ENCODE measurements around the gene SPOCD1. TPM values are rescaled to one million over a fixed set of nuclear protein-coding genes. Genes with fewer than 3 reads are reported as not detected.
"Not testable (repeated sequence)": the region's sequence is repeated elsewhere in the genome, so short reads cannot be mapped to it uniquely, and the experiment has no call there.

Gene SPOCD1
- total and polyA plus RNA-seq, 4 donors, result under 0.01 to 0.19 (median 0.12) TPM; not detected in 1

GRCh38 chr1:31823780-31824179 lies 8.0 kb upstream of the SPOCD1 start:
- Histone ChIP-seq H3K9ac (ENCODE audit: low read depth in 1 of 2, low read length in 2 of 2) (no peak overlapping the region), H3K4me1 (ENCODE audit: control insufficient read depth in 4 of 4, insufficient read depth in 4 of 4, low read length in 3 of 4) (no peaks in the 10 kb centered on the region), H3K9me3 (ENCODE audit: control insufficient read depth in 4 of 4, low read length in 3 of 4) (no peaks in the 10 kb centered on the region), H3K27ac (ENCODE audit: low read depth in 1 of 2, low read length in 2 of 2) (no peak overlapping the region), H3K27me3 (ENCODE audit: control insufficient read depth in 4 of 4, insufficient read depth in 4 of 4, low read length in 3 of 4) (no peaks in the 10 kb centered on the region), H3K36me3 (ENCODE audit: control insufficient read depth in 4 of 4, insufficient read depth in 3 of 4, low read depth in 1 of 4, low read length in 3 of 4) (no peaks in the 10 kb centered on the region), H3K4me3 (ENCODE audit: low read depth in 1 of 3, low read length in 3 of 3) (no peak overlapping the region)
- TF ChIP-seq REST (IDR thresholded peaks at IDR 0.05), result no peak
- TF ChIP-seq ZBTB33 (IDR thresholded peaks at IDR 0.05), result no peak
- no peak for TF ChIP-seq ATF3 (IDR thresholded peaks at IDR 0.05)
- no peak for TF ChIP-seq CTCF (IDR thresholded peaks at IDR 0.05; ENCODE audit: low read depth, low read length, missing input control)
- TF ChIP-seq RXRA (IDR thresholded peaks at IDR 0.05), result no peak
- DNase-seq (ENCODE audit: low spot score), result no peak
- WGBS, result over 99% methylated on average over 4 of the region's 4 CpGs

GRCh38 chr1:31822766-31823165 lies 6.9 kb upstream of the SPOCD1 start:
- TF ChIP-seq HNF4A (conservative IDR thresholded peaks at IDR 0.05), result peak; percentile 51
- no peak for TF ChIP-seq MAX (IDR thresholded peaks at IDR 0.05)
- TF ChIP-seq RAD21 (IDR thresholded peaks at IDR 0.05), result peak; percentile 28 to 34
- no peak for TF ChIP-seq REST (IDR thresholded peaks at IDR 0.05)
- peak in 1 of 2 donors; percentile 24 for TF ChIP-seq RXRA (IDR thresholded peaks at IDR 0.05)
- no peak for TF ChIP-seq CTCF (IDR thresholded peaks at IDR 0.05; ENCODE audit: low read depth, low read length, missing input control)
- Histone ChIP-seq H3K27ac (ENCODE audit: low read depth in 1 of 2, low read length in 2 of 2) (no peak overlapping the region), H3K9me3 (ENCODE audit: control insufficient read depth in 4 of 4, low read length in 3 of 4) (no peaks in the 10 kb centered on the region), H3K36me3 (ENCODE audit: control insufficient read depth in 4 of 4, insufficient read depth in 3 of 4, low read depth in 1 of 4, low read length in 3 of 4) (no peaks in the 10 kb centered on the region), H3K27me3 (ENCODE audit: control insufficient read depth in 4 of 4, insufficient read depth in 4 of 4, low read length in 3 of 4) (no peaks in the 10 kb centered on the region), H3K9ac (ENCODE audit: low read depth in 1 of 2, low read length in 2 of 2) (no peak overlapping the region), H3K4me1 (ENCODE audit: control insufficient read depth in 4 of 4, insufficient read depth in 4 of 4, low read length in 3 of 4) (no peaks in the 10 kb centered on the region), H3K4me3 (ENCODE audit: low read depth in 1 of 3, low read length in 3 of 3) (no peak overlapping the region)
- 64% methylated on average over 3 of the region's 3 CpGs for WGBS
- no peak for DNase-seq (ENCODE audit: low spot score)

- H3K27me3 ChIP-seq (ENCODE audit: control insufficient read depth in 4 of 4, insufficient read depth in 4 of 4, low read length in 3 of 4); H3K36me3 ChIP-seq (ENCODE audit: control insufficient read depth in 4 of 4, insufficient read depth in 3 of 4, low read depth in 1 of 4, low read length in 3 of 4); H3K27ac ChIP-seq (ENCODE audit: low read depth in 1 of 2, low read length in 2 of 2); H3K9me3 ChIP-seq (ENCODE audit: control insufficient read depth in 4 of 4, low read length in 3 of 4); H3K4me1 ChIP-seq (ENCODE audit: control insufficient read depth in 4 of 4, insufficient read depth in 4 of 4, low read length in 3 of 4); H3K4me3 ChIP-seq (ENCODE audit: low read depth in 1 of 3, low read length in 3 of 3); H3K9ac ChIP-seq (ENCODE audit: low read depth in 1 of 2, low read length in 2 of 2); DNase-seq (ENCODE audit: low spot score): not testable (repeated sequence)
- 96% methylated on average over 7 of the region's 7 CpGs for WGBS
These were observed 4.4 kb upstream of the SPOCD1 start for GRCh38 chr1:31820196-31820595.

Data from liver (tissue), 9 donors.